Hepatocyte (in vitro differentiated cells): ENCODE results near the gene PACRG. TPM values are rescaled to one million over a fixed set of nuclear protein-coding genes. Genes with fewer than 3 reads are reported as not detected.

ENCODE experiments used
- DNase-seq: peaks from one replicate; pipeline ENCODE4 v3.0.0-alpha.2; 2016; ENCODE audit warnings: low spot score
- H2AFZ ChIP-seq: fragments of 200-600 bp; sonication (generic); 2 replicates; pipeline ENCODE4 v1.6.0; 2016; ENCODE audit warnings: antibody characterized with exemption, mild to moderate bottlenecking
- H3K27ac ChIP-seq: fragments of 200-600 bp; sonication (generic); 2 replicates; pipeline ENCODE4 v1.5.1; 2016; ENCODE audit warnings: mild to moderate bottlenecking
- H3K27me3 ChIP-seq: fragments of 200-600 bp; sonication (generic); 2 replicates; pipeline ENCODE4 v1.6.1; 2016
- H3K36me3 ChIP-seq: fragments of 200-600 bp; sonication (generic); replicated peaks from 2 replicates; pipeline ENCODE4 v1.5.1; 2016; ENCODE audit warnings: low read depth; ENCODE audit not compliant: insufficient read depth
- H3K4me1 ChIP-seq: fragments of 200-600 bp; sonication (generic); 2 replicates; pipeline ENCODE4 v1.5.1; 2016; ENCODE audit warnings: mild to moderate bottlenecking, moderate library complexity; ENCODE audit not compliant: insufficient read depth
- H3K4me2 ChIP-seq: fragments of 200-600 bp; sonication (generic); 2 replicates; pipeline ENCODE4 v1.6.0; 2016
- H3K4me3 ChIP-seq: fragments of 200-600 bp; sonication (generic); 2 replicates; pipeline ENCODE4 v1.5.1; 2016; ENCODE audit warnings: mild to moderate bottlenecking
- H3K79me2 ChIP-seq: fragments of 200-600 bp; sonication (generic); 2 replicates; pipeline ENCODE4 v1.6.0; 2017; ENCODE audit warnings: mild to moderate bottlenecking
- H3K9me2 ChIP-seq: fragments of 200-600 bp; sonication (generic); replicated peaks from 2 replicates; pipeline ENCODE4 v1.6.0; 2017; ENCODE audit warnings: mild to moderate bottlenecking; ENCODE audit not compliant: insufficient read depth
- H3K9me3 ChIP-seq: fragments of 200-600 bp; sonication (generic); 2 replicates; pipeline ENCODE4 v1.5.1; 2016; ENCODE audit warnings: low read depth, mild to moderate bottlenecking
- H4K20me1 ChIP-seq: fragments of 200-600 bp; sonication (generic); 2 replicates; pipeline ENCODE4 v1.6.0; 2016; ENCODE audit warnings: mild to moderate bottlenecking; ENCODE audit not compliant: insufficient read depth, poor library complexity, severe bottlenecking
- CTCF ChIP-seq: fragments of 200-600 bp; sonication (generic); IDR thresholded peaks from 2 replicates; pipeline ENCODE4 v1.5.1; 2016; ENCODE audit warnings: antibody characterized with exemption, mild to moderate bottlenecking; ENCODE audit not compliant: poor library complexity
- EZH2 ChIP-seq: fragments of 200-600 bp; sonication (generic); IDR thresholded peaks from 2 replicates; pipeline ENCODE4 v1.6.1; 2016; ENCODE audit warnings: antibody characterized with exemption, mild to moderate bottlenecking, borderline replicate concordance
- EZH2phosphoT487 ChIP-seq: fragments of 200-600 bp; sonication (generic); IDR thresholded peaks from one replicate; pipeline ENCODE4 v1.6.1; 2018; ENCODE audit warnings: antibody characterized with exemption, mild to moderate bottlenecking, low read depth, moderate library complexity; ENCODE audit not compliant: unreplicated experiment, severe bottlenecking
- WGBS: methylation state at CpG from one replicate; pipeline ENCODE4 v1.1.6; 2016; ENCODE audit warnings: low lambda C conversion rate; ENCODE audit errors: missing lambda C conversion rate; 5-methylcytosine and 5-hydroxymethylcytosine counted together
- polyA plus RNA-seq: library from polyadenylated mRNA; unstranded; fragments of >200 nt; fragmentation: Nextera tagmentation; extraction: Ambion mirVana; gene quantifications from 2 replicates; pipeline ENCODE4 v1.2.1, GENCODE V29; 2016
- total RNA-seq: library from RNA; depleted of rRNA; stranded (reverse); fragments of >200 nt; gene quantifications from 2 replicates; pipeline ENCODE4 v1.2.3, GENCODE V29; 2014

PACRG gene
- total and polyA plus RNA-seq, 2 experiments from 2014 or later: 0.91 to 2.6 TPM

- WGBS: 56% methylated on average over 7 of the region's 7 CpGs
- Histone ChIP-seq H4K20me1 (no peaks in the 10 kb centered on the region), H3K4me2 (peak overlapping the region; percentile 74), H3K4me3 (peak overlapping the region; percentile 11), H2AFZ (peak overlapping the region; percentile 33), H3K79me2 (no peaks in the 10 kb centered on the region), H3K27me3 (no peaks in the 10 kb centered on the region), H3K9me2 (no peaks in the 10 kb centered on the region), H3K36me3 (no peaks in the 10 kb centered on the region), H3K27ac (peak overlapping the region; percentile 8), H3K9me3 (no peaks in the 10 kb centered on the region), H3K4me1 (peaks cover 3% of the 10 kb centered on the region)
- DNase-seq: no peak
- no peak for TF ChIP-seq CTCF
These were observed 423 bp downstream of the PACRG start for GRCh38 chr6:162728197-162728596.

GRCh38 chr6:162728706-162729105 lies 932 bp downstream of the PACRG start:
- Histone ChIP-seq H4K20me1 (no peaks in the 10 kb centered on the region), H2AFZ (peak overlapping the region; percentile 33), H3K9me3 (no peaks in the 10 kb centered on the region), H3K9me2 (no peaks in the 10 kb centered on the region), H3K4me2 (peak overlapping the region; percentile 74), H3K36me3 (no peaks in the 10 kb centered on the region), H3K4me1 (peaks cover 3% of the 10 kb centered on the region), H3K27ac (no peak overlapping the region), H3K27me3 (no peaks in the 10 kb centered on the region), H3K4me3 (no peak overlapping the region), H3K79me2 (no peaks in the 10 kb centered on the region)
- no peak for DNase-seq
- TF ChIP-seq EZH2phosphoT487 (no peak), CTCF (no peak), EZH2 (no peak)
- 100% methylated on average over 1 of the region's 1 CpG for WGBS

- Histone ChIP-seq H3K4me2 (no peak overlapping the region), H3K27me3 (no peaks in the 10 kb centered on the region), H4K20me1 (no peaks in the 10 kb centered on the region), H3K9me3 (no peaks in the 10 kb centered on the region), H3K4me3 (no peak overlapping the region), H3K79me2 (no peaks in the 10 kb centered on the region), H3K27ac (no peak overlapping the region), H3K9me2 (no peaks in the 10 kb centered on the region), H3K4me1 (peaks cover 3% of the 10 kb centered on the region), H2AFZ (no peak overlapping the region), H3K36me3 (no peaks in the 10 kb centered on the region)
- no peak for DNase-seq
- TF ChIP-seq CTCF: no peak
- no peak for TF ChIP-seq EZH2
- TF ChIP-seq EZH2phosphoT487: no peak
- WGBS: 100% methylated on average over 1 of the region's 1 CpG
These were observed 2.7 kb downstream of the PACRG start for GRCh38 chr6:162730502-162730901.

GRCh38 chr6:162733489-162733888 lies 5.7 kb downstream of the PACRG start:
- TF ChIP-seq CTCF (no peak), EZH2 (no peak), EZH2phosphoT487 (no peak)
- Histone ChIP-seq H3K9me2 (no peaks in the 10 kb centered on the region), H3K27me3 (no peaks in the 10 kb centered on the region), H3K27ac (no peak overlapping the region), H3K4me2 (no peak overlapping the region), H3K4me1 (no peaks in the 10 kb centered on the region), H3K4me3 (no peak overlapping the region), H3K36me3 (no peaks in the 10 kb centered on the region), H3K9me3 (no peaks in the 10 kb centered on the region), H2AFZ (no peak overlapping the region), H3K79me2 (no peaks in the 10 kb centered on the region), H4K20me1 (no peaks in the 10 kb centered on the region)
- no peak for DNase-seq
- 91% methylated on average over 4 of the region's 4 CpGs for WGBS
